GM23338 (cell line): ENCODE measurements around the gene FAM83F. TPM values are rescaled to one million over a fixed set of nuclear protein-coding genes. Genes with fewer than 3 reads are reported as not detected.

Source experiments
- JUNB ChIP-seq: IDR thresholded peaks from one replicate; pipeline ENCODE4 v1.6.1; 2016; ENCODE audit warnings: antibody characterized with exemption; ENCODE audit not compliant: unreplicated experiment
- NANOG ChIP-seq: IDR thresholded peaks from 2 replicates; pipeline ENCODE4 v1.6.1; 2016; ENCODE audit warnings: antibody characterized with exemption, borderline replicate concordance
- ZNF331 ChIP-seq: fragments of 250-450 bp; sonication (Bioruptor Pico); IDR thresholded peaks from 2 replicates; pipeline ENCODE4 v1.5.0; 2020; ENCODE audit warnings: low read depth, mild to moderate bottlenecking, moderate library complexity
- polyA plus RNA-seq: library from polyadenylated mRNA; unstranded; fragments of >200 nt; fragmentation: Nextera tagmentation; extraction: Ambion mirVana; gene quantifications from 2 replicates; pipeline ENCODE4 v1.2.1, GENCODE V29; 2016
- total RNA-seq: library from RNA; depleted of rRNA; stranded (reverse); fragments of >200 nt; shearing (Covaris generic); gene quantifications from 2 replicates; pipeline ENCODE4 v1.2.3, GENCODE V29; 2014; rRNA removed
- TF ChIP-seq, protein P1 (sequence below): IDR thresholded peaks from one replicate; pipeline ENCODE4 v1.6.1; 2018; ENCODE audit warnings: antibody characterized with exemption; ENCODE audit not compliant: unreplicated experiment
- TF ChIP-seq, protein P2 (sequence below): IDR thresholded peaks from 2 replicates; pipeline ENCODE4 v1.6.1; 2016; ENCODE audit warnings: antibody characterized with exemption

Gene FAM83F
- total and polyA plus RNA-seq, 2 experiments from 2014 or later: 3.7 to 15.9 TPM

DNA sequence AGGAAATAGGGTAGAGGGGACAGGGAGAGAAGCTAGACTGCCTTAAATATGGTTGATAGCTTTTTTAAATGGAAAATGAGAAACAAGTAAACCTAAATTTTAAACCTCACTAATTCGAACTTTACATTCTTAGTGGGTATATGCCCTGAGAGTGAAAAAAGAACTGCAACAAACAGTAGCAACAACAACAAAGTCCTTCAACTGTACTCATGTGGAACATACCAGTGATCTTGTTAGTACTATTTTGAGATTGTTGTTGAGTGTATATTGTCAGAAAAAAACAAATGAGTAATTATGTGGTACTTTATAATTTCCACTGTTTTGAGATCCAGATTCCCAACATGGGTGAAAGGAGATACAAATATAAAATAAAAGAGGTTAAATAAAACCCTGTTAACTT, 94.1 kb downstream of the FAM83F start (continued):
- TF ChIP-seq, protein P1, sequence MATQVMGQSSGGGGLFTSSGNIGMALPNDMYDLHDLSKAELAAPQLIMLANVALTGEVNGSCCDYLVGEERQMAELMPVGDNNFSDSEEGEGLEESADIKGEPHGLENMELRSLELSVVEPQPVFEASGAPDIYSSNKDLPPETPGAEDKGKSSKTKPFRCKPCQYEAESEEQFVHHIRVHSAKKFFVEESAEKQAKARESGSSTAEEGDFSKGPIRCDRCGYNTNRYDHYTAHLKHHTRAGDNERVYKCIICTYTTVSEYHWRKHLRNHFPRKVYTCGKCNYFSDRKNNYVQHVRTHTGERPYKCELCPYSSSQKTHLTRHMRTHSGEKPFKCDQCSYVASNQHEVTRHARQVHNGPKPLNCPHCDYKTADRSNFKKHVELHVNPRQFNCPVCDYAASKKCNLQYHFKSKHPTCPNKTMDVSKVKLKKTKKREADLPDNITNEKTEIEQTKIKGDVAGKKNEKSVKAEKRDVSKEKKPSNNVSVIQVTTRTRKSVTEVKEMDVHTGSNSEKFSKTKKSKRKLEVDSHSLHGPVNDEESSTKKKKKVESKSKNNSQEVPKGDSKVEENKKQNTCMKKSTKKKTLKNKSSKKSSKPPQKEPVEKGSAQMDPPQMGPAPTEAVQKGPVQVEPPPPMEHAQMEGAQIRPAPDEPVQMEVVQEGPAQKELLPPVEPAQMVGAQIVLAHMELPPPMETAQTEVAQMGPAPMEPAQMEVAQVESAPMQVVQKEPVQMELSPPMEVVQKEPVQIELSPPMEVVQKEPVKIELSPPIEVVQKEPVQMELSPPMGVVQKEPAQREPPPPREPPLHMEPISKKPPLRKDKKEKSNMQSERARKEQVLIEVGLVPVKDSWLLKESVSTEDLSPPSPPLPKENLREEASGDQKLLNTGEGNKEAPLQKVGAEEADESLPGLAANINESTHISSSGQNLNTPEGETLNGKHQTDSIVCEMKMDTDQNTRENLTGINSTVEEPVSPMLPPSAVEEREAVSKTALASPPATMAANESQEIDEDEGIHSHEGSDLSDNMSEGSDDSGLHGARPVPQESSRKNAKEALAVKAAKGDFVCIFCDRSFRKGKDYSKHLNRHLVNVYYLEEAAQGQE: no peak
- TF ChIP-seq ZNF331 (CRISPR knock-in tag) (no peak), NANOG (no peak), JUNB (no peak)
- TF ChIP-seq, protein P2, sequence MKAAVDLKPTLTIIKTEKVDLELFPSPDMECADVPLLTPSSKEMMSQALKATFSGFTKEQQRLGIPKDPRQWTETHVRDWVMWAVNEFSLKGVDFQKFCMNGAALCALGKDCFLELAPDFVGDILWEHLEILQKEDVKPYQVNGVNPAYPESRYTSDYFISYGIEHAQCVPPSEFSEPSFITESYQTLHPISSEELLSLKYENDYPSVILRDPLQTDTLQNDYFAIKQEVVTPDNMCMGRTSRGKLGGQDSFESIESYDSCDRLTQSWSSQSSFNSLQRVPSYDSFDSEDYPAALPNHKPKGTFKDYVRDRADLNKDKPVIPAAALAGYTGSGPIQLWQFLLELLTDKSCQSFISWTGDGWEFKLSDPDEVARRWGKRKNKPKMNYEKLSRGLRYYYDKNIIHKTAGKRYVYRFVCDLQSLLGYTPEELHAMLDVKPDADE: no peak

Other genes starting within 250 kb of the FAM83F start
- gene ENTHD1, start 101.2 kb upstream of the FAM83F start, total RNA-seq: not detected in 2 replicates
- gene ENTHD1, start 101.2 kb upstream of the FAM83F start, polyA plus RNA-seq: not detected in 2 replicates
- gene GRAP2, start 93.9 kb upstream of the FAM83F start, total RNA-seq: 0.42 TPM in 1 of 2 replicates, not detected in the other
- not detected in 2 replicates for gene GRAP2, start 93.9 kb upstream of the FAM83F start, polyA plus RNA-seq
- not detected in 2 replicates for gene TMA7B, start 34.6 kb upstream of the FAM83F start, total RNA-seq
- gene TMA7B, start 34.6 kb upstream of the FAM83F start, polyA plus RNA-seq: not detected in 2 replicates
- gene TNRC6B, start 183.0 kb downstream of the FAM83F start, total RNA-seq: 41.4 and 46.9 TPM in 2 replicates
- gene TNRC6B, start 183.0 kb downstream of the FAM83F start, polyA plus RNA-seq: 87.8 and 91.3 TPM in 2 replicates